GM18502 (cell line): ENCODE measurements around the gene ELMO1.
"Not testable (repeated sequence)": the region's sequence is repeated elsewhere in the genome, so short reads cannot be mapped to it uniquely, and the experiment has no call there.

Experiments used
- ATAC-seq: cut with Tn5 transposase; IDR thresholded peaks from one replicate; pipeline ENCODE4 v1.9.1; 2021; ENCODE audit warnings: mild to moderate bottlenecking; ENCODE audit not compliant: unreplicated experiment, poor library complexity

The ELMO1 gene

GRCh38 chr7:37160656-37161055 is 288.0 kb downstream of the ELMO1 start:
- no peak for ATAC-seq

GRCh38 chr7:37153376-37153775 is 295.3 kb downstream of the ELMO1 start:
- no peak for ATAC-seq

DNA sequence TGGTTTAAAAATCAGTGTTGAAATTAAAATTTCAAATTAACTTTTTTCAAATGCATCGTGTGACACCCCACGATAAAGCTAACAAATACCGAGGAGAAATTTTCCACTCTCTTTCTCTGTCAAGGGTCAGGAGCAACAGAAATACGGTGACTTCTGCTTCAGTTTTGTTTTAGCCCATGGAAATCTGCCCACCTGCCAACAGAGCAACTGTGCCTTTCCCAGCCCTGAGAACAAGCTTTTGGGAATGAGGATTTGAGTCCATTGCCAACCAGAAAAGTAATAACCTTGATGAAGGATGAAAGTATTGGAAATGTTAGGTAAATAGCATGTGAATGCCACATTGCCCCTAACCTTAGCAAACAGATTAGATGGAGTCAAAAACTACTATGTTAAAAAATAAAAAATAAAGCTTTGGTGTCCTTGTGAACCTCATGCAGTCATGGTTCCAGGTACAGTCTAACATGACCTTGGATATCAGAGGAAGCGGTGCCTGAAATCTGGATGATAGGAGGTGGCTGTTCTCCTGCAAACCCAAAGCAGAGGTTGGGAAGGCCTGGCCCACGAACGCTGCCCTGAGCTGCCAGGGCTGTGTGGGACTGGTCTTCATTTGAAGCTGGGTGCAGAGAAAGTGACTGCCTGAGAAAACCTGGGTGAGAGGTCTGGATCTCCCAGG is 296.8 kb downstream of the ELMO1 start:
- no peak for ATAC-seq

GRCh38 chr7:37150856-37151255 is 297.8 kb downstream of the ELMO1 start:
- no peak for ATAC-seq

- no peak for ATAC-seq
These were observed 298.5 kb downstream of the ELMO1 start for GRCh38 chr7:37150180-37150579.

DNA sequence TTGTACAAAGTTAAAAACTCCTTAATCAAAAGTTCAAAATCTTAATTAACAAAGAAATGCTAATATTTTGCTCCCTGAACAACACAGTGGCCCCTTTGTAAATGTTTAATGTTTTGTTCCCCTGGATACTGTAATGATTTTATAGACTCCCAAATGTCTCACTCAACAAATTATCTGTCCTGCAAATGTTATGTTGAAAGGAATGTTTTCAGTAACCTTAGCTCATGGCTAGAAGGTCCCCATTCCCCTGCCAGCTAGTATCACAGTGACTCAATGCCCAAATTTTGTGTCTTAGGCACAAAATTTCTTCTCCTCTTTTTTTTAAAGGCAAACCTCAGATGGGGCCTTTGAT is 298.9 kb downstream of the ELMO1 start:
- ATAC-seq, result no peak

DNA sequence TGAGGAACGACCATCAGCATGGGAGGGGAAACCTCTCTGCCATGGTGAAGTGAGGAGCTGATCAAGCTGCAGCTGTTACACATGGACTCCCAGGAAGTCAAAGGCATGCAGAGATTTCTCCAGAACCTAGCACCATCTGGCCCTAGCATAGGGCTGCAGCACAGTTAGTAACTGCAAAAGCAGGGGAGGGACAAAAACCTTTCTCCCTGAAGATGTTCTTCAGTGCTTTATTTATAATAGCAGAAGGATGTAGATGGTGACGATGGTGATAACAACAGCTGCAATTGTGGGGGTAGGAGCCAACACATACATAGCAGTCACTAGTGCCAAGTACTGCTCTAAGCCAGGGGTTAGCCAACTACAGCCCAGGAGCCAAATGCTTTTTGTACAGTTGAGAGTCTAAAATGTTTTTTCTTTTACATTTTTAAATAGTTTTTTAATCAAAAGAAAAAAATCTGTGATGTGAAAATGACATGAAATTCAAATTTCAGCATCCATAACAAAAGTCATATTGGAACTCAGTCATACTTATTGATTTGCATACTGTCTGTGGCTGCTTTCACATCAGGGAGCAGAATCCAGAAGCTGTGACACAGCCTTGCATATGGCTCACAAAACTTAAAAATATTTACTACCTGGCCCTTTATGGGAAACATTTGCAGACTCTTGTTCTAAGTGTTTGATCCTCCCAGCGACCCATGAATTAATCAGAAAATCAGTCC is 299.5 kb downstream of the ELMO1 start:
- ATAC-seq, result peak; percentile 86

GRCh38 chr7:37145682-37146081 is 303.0 kb downstream of the ELMO1 start:
- no peak for ATAC-seq

- ATAC-seq, result no peak
These were observed 304.2 kb downstream of the ELMO1 start for GRCh38 chr7:37144423-37144822.

GRCh38 chr7:37142958-37143357 is 305.7 kb downstream of the ELMO1 start:
- ATAC-seq, result no peak

GRCh38 chr7:37141742-37142141 is 306.9 kb downstream of the ELMO1 start:
- ATAC-seq, result no peak

GRCh38 chr7:37133902-37134301 is 314.8 kb downstream of the ELMO1 start:
- ATAC-seq, result not testable (repeated sequence)

DNA sequence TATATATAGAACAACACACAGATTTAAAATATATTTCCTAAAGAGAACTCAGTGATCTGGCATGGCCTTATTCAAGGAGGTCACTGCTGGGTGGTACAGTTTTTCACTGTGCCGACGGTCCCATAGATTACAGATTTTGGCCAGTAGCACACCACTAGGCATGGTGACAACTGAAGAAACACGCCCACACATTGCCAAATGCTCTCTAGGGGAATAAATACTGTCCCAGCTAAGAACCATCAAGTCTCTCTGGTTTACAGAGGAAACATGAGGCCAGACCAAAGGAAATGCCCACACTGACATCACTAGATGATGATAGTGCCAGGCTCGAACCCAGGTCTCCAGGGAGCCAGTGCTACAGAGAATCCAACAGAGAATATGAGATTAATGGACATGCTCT is 316.8 kb downstream of the ELMO1 start:
- ATAC-seq, result no peak

DNA sequence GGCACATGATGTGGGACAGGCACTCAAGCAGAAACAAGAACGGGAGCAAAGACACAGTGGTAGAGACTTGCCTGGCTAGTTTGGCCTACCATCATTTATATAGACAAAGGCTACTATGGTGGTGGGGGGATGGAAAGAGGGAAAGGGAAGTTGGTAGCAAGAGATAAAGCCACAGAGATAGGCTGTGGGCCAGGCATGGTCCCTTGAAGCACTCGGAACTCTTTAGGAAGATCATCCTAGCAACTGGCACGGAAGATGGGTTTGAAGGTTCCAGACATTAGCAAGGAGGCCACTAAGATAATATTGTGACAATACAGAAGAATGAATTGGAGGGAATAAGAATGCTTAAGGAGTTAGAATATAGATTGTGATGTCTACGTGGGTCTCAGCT is 319.6 kb downstream of the ELMO1 start:
- no peak for ATAC-seq

DNA sequence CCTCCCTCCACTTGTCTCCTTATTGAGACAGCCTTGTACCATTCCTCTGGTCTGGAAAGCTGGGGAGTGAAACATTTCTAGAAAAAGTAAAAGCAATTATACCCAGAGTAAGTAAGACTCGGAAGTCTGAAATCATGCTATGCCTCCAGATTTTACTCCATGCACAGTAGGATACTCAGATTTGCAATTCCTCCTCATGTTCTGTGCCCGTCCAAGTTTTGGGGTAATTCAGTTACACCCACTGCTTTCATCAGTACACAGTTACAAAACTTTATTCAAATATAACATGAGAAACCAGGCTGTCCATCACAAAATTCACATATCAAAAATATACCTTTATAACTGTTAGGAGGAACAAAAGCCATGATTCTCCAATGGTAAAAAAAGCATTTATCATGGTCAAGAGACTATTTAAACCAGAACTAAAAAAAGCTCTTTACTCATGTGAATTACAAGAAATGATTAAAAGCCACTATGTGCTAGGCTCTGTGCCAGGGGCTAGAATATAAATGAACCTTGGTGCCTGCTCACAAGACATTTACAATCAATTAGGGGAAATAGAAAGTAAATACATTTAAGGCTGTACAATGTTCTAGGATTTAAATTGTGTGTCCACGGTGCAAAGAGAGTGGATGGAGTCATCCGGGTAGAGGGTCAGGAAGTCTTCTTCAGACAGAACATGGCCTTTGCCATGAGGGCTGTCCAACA is 320.2 kb downstream of the ELMO1 start:
- ATAC-seq, result no peak

DNA sequence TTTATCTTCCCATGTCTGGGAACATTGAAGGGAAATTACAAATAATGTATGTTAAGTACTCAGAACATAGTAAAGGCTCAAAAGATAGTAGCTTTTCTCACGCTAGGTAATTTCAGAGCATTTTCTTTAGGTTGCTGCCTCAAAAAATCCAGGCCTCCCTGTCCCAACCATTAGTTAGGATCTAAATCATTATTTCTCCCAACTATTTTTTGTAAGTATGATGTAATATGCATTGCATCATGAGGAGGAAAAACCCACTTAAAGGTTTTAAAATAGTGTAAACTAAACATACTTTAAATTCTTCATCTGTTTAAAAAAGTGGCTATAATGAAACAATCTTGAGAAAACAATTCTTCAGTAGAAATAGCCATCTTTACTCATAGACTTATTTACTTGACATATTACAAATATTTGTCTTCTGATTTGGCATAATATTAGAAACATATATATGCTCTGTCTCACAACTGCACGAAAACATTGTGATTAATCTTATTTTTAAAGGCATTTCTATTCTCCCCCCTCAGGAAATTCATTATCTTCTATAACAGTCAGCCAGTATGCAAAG is 329.3 kb downstream of the ELMO1 start:
- no peak for ATAC-seq

DNA sequence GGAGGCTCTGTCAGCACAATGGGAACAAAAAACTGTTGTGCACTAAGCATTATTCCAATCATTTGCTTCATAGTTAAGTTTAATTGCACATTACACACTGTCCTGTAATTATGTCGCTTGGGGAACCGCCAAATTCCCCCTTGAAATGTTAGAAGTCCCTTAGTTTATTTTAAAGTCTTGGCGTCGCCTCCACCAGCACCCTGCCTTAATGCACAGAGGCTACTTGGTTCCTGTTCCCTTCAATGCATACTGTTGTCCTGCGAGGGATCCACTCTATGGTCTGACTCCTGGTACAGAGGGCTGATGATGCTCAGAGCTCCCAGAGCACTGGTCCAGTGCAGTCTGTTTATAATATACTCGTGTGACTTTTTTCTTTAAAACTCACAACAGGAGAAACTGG is 330.7 kb downstream of the ELMO1 start:
- no peak for ATAC-seq

DNA sequence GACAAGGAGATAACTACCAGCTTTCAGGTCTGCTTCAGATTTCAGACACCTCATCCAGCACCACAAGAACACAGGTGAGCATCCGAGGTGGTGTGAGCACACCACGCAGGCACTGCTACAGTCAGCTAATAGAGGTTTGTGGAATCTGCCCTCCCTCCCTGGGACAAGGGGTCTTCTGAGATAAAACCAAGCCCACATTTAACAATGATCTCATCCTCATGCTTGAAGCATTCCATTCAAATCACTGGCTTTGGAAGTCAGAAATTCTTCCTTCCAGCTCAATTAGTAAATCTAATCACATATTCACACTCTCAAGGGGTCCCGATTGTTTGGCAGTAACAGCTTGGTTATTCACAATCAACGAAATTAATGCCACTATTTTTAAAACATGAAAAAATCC is 331.4 kb downstream of the ELMO1 start:
- no peak for ATAC-seq

GRCh38 chr7:37116093-37116701 is 332.5 kb downstream of the ELMO1 start:
- ATAC-seq, result no peak

DNA sequence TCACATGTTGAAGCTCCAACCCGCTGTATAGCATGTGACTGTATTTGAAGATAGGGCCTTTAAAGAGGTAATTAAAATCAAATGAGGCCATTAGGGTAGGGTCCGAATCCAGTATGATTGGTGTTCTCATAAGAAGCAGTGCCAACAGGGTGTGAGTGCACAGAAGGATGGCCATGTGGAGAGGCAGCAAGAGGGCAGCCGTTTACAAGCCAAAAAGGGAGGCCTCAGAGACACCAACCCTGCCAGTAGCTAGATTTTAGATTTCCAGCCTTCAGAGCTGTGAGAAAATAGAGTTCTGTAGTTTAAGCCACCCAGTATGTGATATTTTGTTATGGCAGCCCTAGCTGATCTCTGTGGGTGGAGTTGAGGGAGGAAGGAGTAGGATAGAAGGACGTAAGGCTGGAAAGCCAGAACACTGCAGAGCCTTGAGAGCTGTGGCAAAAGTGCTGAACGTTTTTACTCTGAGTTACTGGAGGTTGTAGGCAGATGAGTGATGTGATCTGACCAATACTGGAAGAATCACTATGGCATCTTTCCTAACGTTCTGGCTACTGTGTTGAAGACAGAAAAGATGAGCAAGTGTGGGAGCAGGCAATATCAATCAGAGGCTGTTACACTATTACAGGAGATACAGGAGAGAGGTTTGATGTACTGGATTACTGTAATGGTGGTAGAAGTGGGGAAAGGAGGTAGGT is 334.9 kb downstream of the ELMO1 start:
- no peak for ATAC-seq
